H1 (cell line): ENCODE results near the gene FAM210A.
"Not testable (repeated sequence)": the region's sequence is repeated elsewhere in the genome, so short reads cannot be mapped to it uniquely, and the experiment has no call there.

Source experiments
- BCL11A ChIP-seq, 2 experiments: IDR thresholded peaks; one replicate each; pipeline ENCODE4 v1.6.1; 2011; ENCODE audit warnings: low read depth in 2 of 2, low read length in 2 of 2, mild to moderate bottlenecking in 2 of 2
- CEBPB ChIP-seq: IDR thresholded peaks from 2 replicates; pipeline ENCODE4 v1.6.1; 2012; ENCODE audit warnings: low read depth, low read length
- HDAC6 ChIP-seq: IDR thresholded peaks from one replicate; pipeline ENCODE4 v1.7.1; 2012; ENCODE audit warnings: low read depth, mild to moderate bottlenecking, inconsistent platforms, low read length, moderate library complexity
- JUND ChIP-seq: IDR thresholded peaks from 2 replicates; pipeline ENCODE4 v1.6.1; 2011; ENCODE audit warnings: mild to moderate bottlenecking, improper control_type of control experiment, low read length
- POLR2A ChIP-seq, 2 experiments: IDR thresholded peaks; 1 replicate in 1 of 2; 2 replicates in 1 of 2; pipeline ENCODE4 v1.6.1; 2011; ENCODE audit warnings: low read depth in 2 of 2, low read length in 2 of 2, mild to moderate bottlenecking in 2 of 2; ENCODE audit errors: control extremely low read depth in 1 of 2
- POLR2AphosphoS5 ChIP-seq: IDR thresholded peaks from 2 replicates; pipeline ENCODE4 v1.6.1; 2011; ENCODE audit warnings: low read depth, low read length
- POU5F1 ChIP-seq: IDR thresholded peaks from 2 replicates; pipeline ENCODE4 v1.6.1; 2011; ENCODE audit warnings: low read depth, mild to moderate bottlenecking, low read length, moderate library complexity
- SIN3A ChIP-seq, 2 experiments: IDR thresholded peaks in 1 of 2; conservative IDR thresholded peaks in 1 of 2; 2 replicates each; pipeline ENCODE4 v1.6.1; 2011 to 2012; ENCODE audit warnings: low read length in 2 of 2, improper control_type of control experiment in 1 of 2, low read depth in 1 of 2, mild to moderate bottlenecking in 1 of 2
- SP1 ChIP-seq: IDR thresholded peaks from 2 replicates; pipeline ENCODE4 v1.6.1; 2011; ENCODE audit warnings: low read depth, low read length
- TBP ChIP-seq: IDR thresholded peaks from 2 replicates; pipeline ENCODE4 v1.6.1; 2011; ENCODE audit warnings: low read depth, low read length, improper control_type of control experiment
- TCF12 ChIP-seq: IDR thresholded peaks from 2 replicates; pipeline ENCODE4 v1.6.1; 2011; ENCODE audit warnings: low read depth, mild to moderate bottlenecking, low read length
- TEAD4 ChIP-seq: IDR thresholded peaks from 2 replicates; pipeline ENCODE4 v1.6.1; 2012; ENCODE audit warnings: low read depth, low read length, inconsistent platforms, mixed read lengths
- TF ChIP-seq, protein P1 (sequence below), 3 experiments: IDR thresholded peaks; 1 replicate in 2 of 3; 2 replicates in 1 of 3; pipeline versions ENCODE4 v1.5.1 to v1.6.1; 2011; ENCODE audit warnings: low read length in 3 of 3, mild to moderate bottlenecking in 3 of 3, inconsistent platforms in 2 of 3, low read depth in 1 of 3, moderate library complexity in 1 of 3; ENCODE audit not compliant: insufficient read depth in 1 of 3; ENCODE audit errors: control extremely low read depth in 1 of 3
- TF ChIP-seq, protein P2 (sequence below): IDR thresholded peaks from 2 replicates; pipeline ENCODE4 v1.6.1; 2011; ENCODE audit warnings: low read length, improper control_type of control experiment

DNA sequence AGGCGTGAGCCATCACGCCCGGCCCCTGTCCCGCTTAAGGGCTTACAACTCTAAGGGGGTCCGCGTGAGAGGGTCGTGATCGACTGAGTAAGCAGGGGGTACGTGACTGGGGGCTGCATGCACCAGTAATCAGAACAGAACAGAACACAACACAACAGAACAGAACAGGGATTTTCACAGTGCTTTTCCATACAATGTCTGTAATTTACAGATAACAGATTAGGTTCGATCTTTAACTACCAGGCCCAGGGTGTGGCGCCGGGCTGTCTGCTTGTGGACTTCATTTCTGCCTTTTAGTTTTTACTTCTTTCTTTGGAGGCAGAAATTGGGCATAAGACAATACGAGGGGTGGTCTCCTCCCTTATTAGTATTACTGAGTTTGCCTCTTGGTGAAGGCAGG is 49.0 kb downstream of the FAM210A start:
- not testable (repeated sequence) for TF ChIP-seq TCF12; POLR2AphosphoS5; JUND; POU5F1; CEBPB; TEAD4; POLR2A (IDR thresholded peaks at IDR 0.05; ENCODE audit: control extremely low read depth in 1 of 2, low read depth in 2 of 2, low read length in 2 of 2); SIN3A (conservative IDR thresholded peaks at IDR 0.05 in 1 of 2, IDR thresholded peaks at IDR 0.05 in 1 of 2; ENCODE audit: low read depth in 1 of 2, low read length in 2 of 2); HDAC6; BCL11A (IDR thresholded peaks at IDR 0.05; ENCODE audit: low read depth in 2 of 2, low read length in 2 of 2); TBP; SP1
- TF ChIP-seq, protein P1, sequence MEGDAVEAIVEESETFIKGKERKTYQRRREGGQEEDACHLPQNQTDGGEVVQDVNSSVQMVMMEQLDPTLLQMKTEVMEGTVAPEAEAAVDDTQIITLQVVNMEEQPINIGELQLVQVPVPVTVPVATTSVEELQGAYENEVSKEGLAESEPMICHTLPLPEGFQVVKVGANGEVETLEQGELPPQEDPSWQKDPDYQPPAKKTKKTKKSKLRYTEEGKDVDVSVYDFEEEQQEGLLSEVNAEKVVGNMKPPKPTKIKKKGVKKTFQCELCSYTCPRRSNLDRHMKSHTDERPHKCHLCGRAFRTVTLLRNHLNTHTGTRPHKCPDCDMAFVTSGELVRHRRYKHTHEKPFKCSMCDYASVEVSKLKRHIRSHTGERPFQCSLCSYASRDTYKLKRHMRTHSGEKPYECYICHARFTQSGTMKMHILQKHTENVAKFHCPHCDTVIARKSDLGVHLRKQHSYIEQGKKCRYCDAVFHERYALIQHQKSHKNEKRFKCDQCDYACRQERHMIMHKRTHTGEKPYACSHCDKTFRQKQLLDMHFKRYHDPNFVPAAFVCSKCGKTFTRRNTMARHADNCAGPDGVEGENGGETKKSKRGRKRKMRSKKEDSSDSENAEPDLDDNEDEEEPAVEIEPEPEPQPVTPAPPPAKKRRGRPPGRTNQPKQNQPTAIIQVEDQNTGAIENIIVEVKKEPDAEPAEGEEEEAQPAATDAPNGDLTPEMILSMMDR (IDR thresholded peaks at IDR 0.05; ENCODE audit: control extremely low read depth in 1 of 3, insufficient read depth in 1 of 3, low read depth in 1 of 3, low read length in 3 of 3) = not testable (repeated sequence)
- TF ChIP-seq, protein P2, sequence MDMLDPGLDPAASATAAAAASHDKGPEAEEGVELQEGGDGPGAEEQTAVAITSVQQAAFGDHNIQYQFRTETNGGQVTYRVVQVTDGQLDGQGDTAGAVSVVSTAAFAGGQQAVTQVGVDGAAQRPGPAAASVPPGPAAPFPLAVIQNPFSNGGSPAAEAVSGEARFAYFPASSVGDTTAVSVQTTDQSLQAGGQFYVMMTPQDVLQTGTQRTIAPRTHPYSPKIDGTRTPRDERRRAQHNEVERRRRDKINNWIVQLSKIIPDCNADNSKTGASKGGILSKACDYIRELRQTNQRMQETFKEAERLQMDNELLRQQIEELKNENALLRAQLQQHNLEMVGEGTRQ = not testable (repeated sequence)
